Mesenchymal stem cell (in vitro differentiated cells and primary cell): ENCODE data around the gene MAP3K10.
"Not testable (repeated sequence)": the region's sequence is repeated elsewhere in the genome, so short reads cannot be mapped to it uniquely, and the experiment has no call there.

Experiments used
- DNase-seq: peaks from one replicate; pipeline ENCODE4 v3.0.0-alpha.2; 2013
- H2AFZ ChIP-seq: one replicate; pipeline ENCODE4 v1.6.1; 2013; ENCODE audit warnings: low read depth, mild to moderate bottlenecking, control low read depth, inconsistent platforms, low read length, moderate library complexity
- H2AK5ac ChIP-seq: 2 replicates; pipeline ENCODE4 v1.6.1; 2013; ENCODE audit warnings: low read length, moderate library complexity, mild to moderate bottlenecking, inconsistent platforms; ENCODE audit not compliant: severe bottlenecking
- H2BK120ac ChIP-seq: one replicate; pipeline ENCODE4 v1.6.1; 2013; ENCODE audit warnings: low read depth, mild to moderate bottlenecking, inconsistent platforms, low read length, moderate library complexity
- H2BK12ac ChIP-seq, 2 experiments: one replicate each; pipeline ENCODE4 v1.6.1; 2013; ENCODE audit warnings: inconsistent platforms in 2 of 2, low read length in 2 of 2, mild to moderate bottlenecking in 2 of 2, moderate library complexity in 2 of 2, control low read depth in 1 of 2
- H2BK15ac ChIP-seq: one replicate; pipeline ENCODE4 v1.6.1; 2013; ENCODE audit warnings: mild to moderate bottlenecking, low read depth, inconsistent platforms; ENCODE audit not compliant: poor library complexity, severe bottlenecking
- H2BK5ac ChIP-seq: 2 replicates; pipeline ENCODE4 v1.6.1; 2013; ENCODE audit warnings: low read depth, mild to moderate bottlenecking, low read length, control low read depth, inconsistent platforms; ENCODE audit not compliant: poor library complexity, severe bottlenecking
- H3K14ac ChIP-seq, 2 experiments: one replicate each; pipeline ENCODE4 v1.6.1; 2013; ENCODE audit warnings: inconsistent platforms in 2 of 2, low read length in 2 of 2, control low read depth in 1 of 2, mild to moderate bottlenecking in 1 of 2, moderate library complexity in 1 of 2
- H3K18ac ChIP-seq, 2 experiments: one replicate each; pipeline ENCODE4 v1.6.1; 2013; ENCODE audit warnings: inconsistent platforms in 2 of 2, low read length in 2 of 2, control low read depth in 1 of 2, low read depth in 1 of 2, mild to moderate bottlenecking in 1 of 2
- H3K23ac ChIP-seq, 2 experiments: one replicate each; pipeline ENCODE4 v1.6.1; 2013; ENCODE audit warnings: inconsistent platforms in 2 of 2, low read length in 2 of 2, mild to moderate bottlenecking in 2 of 2, moderate library complexity in 2 of 2, control low read depth in 1 of 2
- H3K27ac ChIP-seq: 2 replicates; pipeline ENCODE4 v1.5.1; 2013; ENCODE audit warnings: mild to moderate bottlenecking, moderate library complexity, low read length, control low read depth, inconsistent platforms; ENCODE audit not compliant: poor library complexity, severe bottlenecking
- H3K27me3 ChIP-seq, 2 experiments: 2 replicates each; pipeline versions ENCODE4 v1.6.1 to v1.7.0; 2013; ENCODE audit warnings: low read length in 2 of 2, mild to moderate bottlenecking in 2 of 2, moderate library complexity in 2 of 2, control low read depth in 1 of 2, inconsistent platforms in 1 of 2; ENCODE audit not compliant: control insufficient read depth in 1 of 2, insufficient read depth in 1 of 2
- H3K36me3 ChIP-seq, 2 experiments: 2 replicates each; pipeline versions ENCODE4 v1.6.1 to v1.7.0; 2013; ENCODE audit warnings: low read length in 2 of 2, control low read depth in 1 of 2, inconsistent platforms in 1 of 2, low read depth in 1 of 2, mild to moderate bottlenecking in 1 of 2; ENCODE audit not compliant: insufficient read depth in 2 of 2, control insufficient read depth in 1 of 2
- H3K4ac ChIP-seq, 2 experiments: one replicate each; pipeline ENCODE4 v1.6.1; 2013; ENCODE audit warnings: inconsistent platforms in 2 of 2, low read length in 2 of 2, mild to moderate bottlenecking in 2 of 2, moderate library complexity in 2 of 2, control low read depth in 1 of 2, low read depth in 1 of 2
- H3K4me1 ChIP-seq: 2 replicates; pipeline ENCODE4 v1.6.1; 2013; ENCODE audit warnings: low read depth, low read length, control low read depth; ENCODE audit not compliant: control insufficient read depth, insufficient read depth
- H3K4me2 ChIP-seq: 2 replicates; pipeline ENCODE4 v1.6.1; 2013; ENCODE audit warnings: low read length, mild to moderate bottlenecking, inconsistent platforms; ENCODE audit not compliant: poor library complexity, severe bottlenecking
- H3K4me3 ChIP-seq, 2 experiments: 2 replicates each; pipeline versions ENCODE4 v1.5.1 to v1.7.0; 2013; ENCODE audit warnings: low read length in 2 of 2, mild to moderate bottlenecking in 2 of 2, control low read depth in 1 of 2, low read depth in 1 of 2; ENCODE audit not compliant: insufficient read depth in 1 of 2
- H3K79me1 ChIP-seq: replicated peaks from 2 replicates; pipeline ENCODE4 v1.6.1; 2013; ENCODE audit warnings: mild to moderate bottlenecking, control low read depth, low read length, inconsistent platforms; ENCODE audit not compliant: poor library complexity, severe bottlenecking
- H3K9ac ChIP-seq: 2 replicates; pipeline ENCODE4 v1.7.0; 2013; ENCODE audit warnings: mild to moderate bottlenecking, low read length, moderate library complexity
- H3K9me3 ChIP-seq: 2 replicates; pipeline ENCODE4 v1.7.0; 2013; ENCODE audit warnings: mild to moderate bottlenecking, low read length; ENCODE audit not compliant: control insufficient read depth
- H4K8ac ChIP-seq: one replicate; pipeline ENCODE4 v1.6.1; 2013; ENCODE audit warnings: inconsistent platforms, mild to moderate bottlenecking, low read length, moderate library complexity
- H4K91ac ChIP-seq: one replicate; pipeline ENCODE4 v1.6.1; 2013; ENCODE audit warnings: mild to moderate bottlenecking, low read length, inconsistent platforms
- WGBS: methylation state at CpG from one replicate; pipeline ENCODE4 v1.1.7; 2013; ENCODE audit warnings: mixed read lengths; 5-methylcytosine and 5-hydroxymethylcytosine counted together

MAP3K10 gene

GRCh38 chr19:40144947-40145748 is 46.1 kb upstream of the MAP3K10 start:
- no peak overlapping the region for H3K27ac ChIP-seq
- H2AK5ac ChIP-seq, result no peak overlapping the region
- no peak overlapping the region for H3K4me3 ChIP-seq
- H3K9ac ChIP-seq, result no peak overlapping the region
- peaks cover 8% of the 10 kb centered on the region for H3K4me1 ChIP-seq
- H3K4ac ChIP-seq, result no peak overlapping the region
- no peaks in the 10 kb centered on the region for H3K9me3 ChIP-seq
- no peaks in the 10 kb centered on the region for H3K36me3 ChIP-seq
- WGBS, result 82% methylated on average over 5 of the region's 5 CpGs
- H2AFZ ChIP-seq, result no peak overlapping the region
- no peak overlapping the region for H2BK120ac ChIP-seq
- H2BK12ac ChIP-seq, result no peak overlapping the region
- DNase-seq, result no peak
- no peak overlapping the region for H3K18ac ChIP-seq
- H3K14ac ChIP-seq, result no peak overlapping the region
- H2BK15ac ChIP-seq, result no peak overlapping the region
- no peaks in the 10 kb centered on the region for H3K79me1 ChIP-seq
- H3K27me3 ChIP-seq, result no peaks in the 10 kb centered on the region
- no peak overlapping the region for H3K4me2 ChIP-seq
- no peak overlapping the region for H2BK5ac ChIP-seq
- H4K8ac ChIP-seq, result no peak overlapping the region
- no peak overlapping the region for H3K23ac ChIP-seq
- no peak overlapping the region for H4K91ac ChIP-seq

- H4K8ac ChIP-seq, H3K36me3 ChIP-seq: not testable (repeated sequence)
- 79% methylated on average over 6 of the region's 6 CpGs for WGBS
These were observed 45.5 kb upstream of the MAP3K10 start for GRCh38 chr19:40145749-40146029.

DNA sequence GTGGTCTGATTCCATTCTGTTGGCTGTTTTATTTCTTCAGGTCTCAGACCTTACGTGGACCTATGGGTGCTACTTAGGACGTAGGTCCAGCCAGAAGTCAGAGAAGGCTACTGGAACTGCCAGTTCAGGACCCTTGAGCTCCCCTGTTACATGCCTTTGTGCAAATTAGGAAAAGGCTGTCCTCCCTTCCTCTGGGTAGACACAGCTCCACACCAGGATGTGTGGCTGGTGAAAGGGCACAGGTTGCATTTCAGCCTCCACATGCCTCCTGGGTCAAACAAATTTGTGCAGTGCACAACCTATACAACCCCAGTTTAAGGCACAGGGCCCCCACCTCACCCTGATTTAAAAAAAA is 43.9 kb upstream of the MAP3K10 start:
- no peaks in the 10 kb centered on the region for H3K9me3 ChIP-seq
- H3K27me3 ChIP-seq, result no peaks in the 10 kb centered on the region
- peak overlapping the region in 1 of 2 experiments; percentile 82 for H3K4ac ChIP-seq
- H2AFZ ChIP-seq, result no peak overlapping the region
- H2BK15ac ChIP-seq, result no peak overlapping the region
- peak overlapping the region in 1 of 2 experiments; percentile 95 for H2BK12ac ChIP-seq
- H3K18ac ChIP-seq, result peak overlapping the region in 1 of 2 experiments; percentile 82
- peak overlapping the region in 1 of 2 experiments; percentile 87 for H3K4me3 ChIP-seq
- H2AK5ac ChIP-seq, result no peak overlapping the region
- peak overlapping the region; percentile 73 for H4K91ac ChIP-seq
- H3K4me1 ChIP-seq, result peaks cover 8% of the 10 kb centered on the region
- H3K79me1 ChIP-seq, result no peaks in the 10 kb centered on the region
- peak overlapping the region in 1 of 2 experiments; percentile 72 for H3K23ac ChIP-seq
- H2BK5ac ChIP-seq, result no peak overlapping the region
- H4K8ac ChIP-seq, result peak overlapping the region; percentile 45
- DNase-seq, result no peak
- H2BK120ac ChIP-seq, result no peak overlapping the region
- H3K4me2 ChIP-seq, result no peak overlapping the region
- H3K36me3 ChIP-seq, result no peaks in the 10 kb centered on the region
- H3K27ac ChIP-seq, result no peak overlapping the region
- H3K14ac ChIP-seq, result peak overlapping the region in 1 of 2 experiments; percentile 86
- H3K9ac ChIP-seq, result peak overlapping the region; percentile 92
- 90% methylated on average over 2 of the region's 2 CpGs for WGBS

More at GRCh38 chr19:40145749-40146029, 45.5 kb upstream of the MAP3K10 start:
- H3K27me3 ChIP-seq, H3K4me2 ChIP-seq, H3K79me1 ChIP-seq, H2AK5ac ChIP-seq, H3K27ac ChIP-seq, H2BK12ac ChIP-seq, H3K23ac ChIP-seq, H2BK120ac ChIP-seq, H3K4me1 ChIP-seq, DNase-seq, H3K9me3 ChIP-seq, H3K9ac ChIP-seq, H3K4me3 ChIP-seq, H2AFZ ChIP-seq, H3K14ac ChIP-seq, H2BK15ac ChIP-seq, H3K4ac ChIP-seq, H2BK5ac ChIP-seq, H3K18ac ChIP-seq, H4K91ac ChIP-seq: not testable (repeated sequence)

- Histone ChIP-seq H3K4ac (no peak overlapping the region), H3K9me3 (no peaks in the 10 kb centered on the region), H3K27ac (no peak overlapping the region), H3K4me2 (no peak overlapping the region), H3K79me1 (no peaks in the 10 kb centered on the region), H2BK5ac (no peak overlapping the region), H2AFZ (peak overlapping the region; percentile 18), H4K8ac (no peak overlapping the region), H2BK12ac (peak overlapping the region; percentile 29 to 85), H2BK15ac (peak overlapping the region; percentile 82), H3K36me3 (no peaks in the 10 kb centered on the region), H2BK120ac (no peak overlapping the region), H3K4me1 (peaks cover 8% of the 10 kb centered on the region), H3K23ac (no peak overlapping the region), H3K18ac (peak overlapping the region in 1 of 2 experiments; percentile 60), H2AK5ac (no peak overlapping the region), H3K14ac (no peak overlapping the region), H4K91ac (no peak overlapping the region), H3K27me3 (no peaks in the 10 kb centered on the region), H3K4me3 (peak overlapping the region in 1 of 2 experiments; percentile 87), H3K9ac (peak overlapping the region; percentile 92)
- WGBS, result 80% methylated on average over 21 of the region's 21 CpGs
- DNase-seq, result peak; percentile 79
These were observed 43.4 kb upstream of the MAP3K10 start for GRCh38 chr19:40147693-40148347.
